ENCODE data around the gene DGUOK. TPM values are rescaled to one million over a fixed set of nuclear protein-coding genes. Genes with fewer than 3 reads are reported as not detected.

Gene DGUOK
- total RNA-seq, 2 donors from 2014 or later: 55.0 to 56.3 TPM

DNA sequence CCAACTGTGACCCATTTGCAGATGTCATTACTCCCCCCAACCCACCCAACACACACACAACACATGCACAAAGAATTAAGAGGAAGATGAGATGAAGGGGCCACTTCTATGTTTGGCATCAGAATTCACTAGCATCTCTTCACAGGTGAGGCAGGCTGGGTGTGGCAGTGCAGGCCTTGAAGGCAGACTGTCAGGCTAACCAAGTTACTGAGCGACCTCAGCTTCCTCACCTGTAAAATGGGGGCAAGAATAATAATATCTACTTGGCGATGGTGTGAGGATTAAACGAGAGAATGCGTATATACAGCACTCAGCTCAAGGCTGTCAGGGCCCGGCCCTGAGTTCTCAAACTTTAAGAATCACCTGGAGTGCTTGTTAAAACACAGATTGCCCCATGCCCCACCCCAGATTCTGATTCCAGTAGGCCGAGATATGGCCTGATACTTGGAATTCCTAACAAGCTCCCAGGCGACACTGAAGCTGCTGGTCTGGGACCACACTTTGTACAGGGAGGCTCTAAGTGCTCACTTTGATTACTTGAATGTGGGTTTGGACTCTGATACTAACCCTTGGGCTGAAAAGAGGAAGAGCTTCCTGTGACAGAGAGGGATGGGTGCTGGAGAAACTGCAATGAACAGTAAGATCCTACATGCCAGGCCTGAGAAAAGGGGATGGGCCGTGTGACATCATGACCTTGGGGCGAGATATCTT lies 32.8 kb upstream of the DGUOK start:
- Histone ChIP-seq H3K36me3 (no peaks in the 10 kb centered on the region), H3K27ac (peak overlapping the region; percentile 60), H3K9ac (ENCODE audit: low read depth in 2 of 2, low read length in 2 of 2) (peak overlapping the region; percentile 24 to 61), H3K4me1 (no peaks in the 10 kb centered on the region), H3K27me3 (no peaks in the 10 kb centered on the region), H3K4me3 (peak overlapping the region; percentile 28), H3K9me3 (no peaks in the 10 kb centered on the region)
- DNase-seq: no peak
- TF ChIP-seq, protein P1, sequence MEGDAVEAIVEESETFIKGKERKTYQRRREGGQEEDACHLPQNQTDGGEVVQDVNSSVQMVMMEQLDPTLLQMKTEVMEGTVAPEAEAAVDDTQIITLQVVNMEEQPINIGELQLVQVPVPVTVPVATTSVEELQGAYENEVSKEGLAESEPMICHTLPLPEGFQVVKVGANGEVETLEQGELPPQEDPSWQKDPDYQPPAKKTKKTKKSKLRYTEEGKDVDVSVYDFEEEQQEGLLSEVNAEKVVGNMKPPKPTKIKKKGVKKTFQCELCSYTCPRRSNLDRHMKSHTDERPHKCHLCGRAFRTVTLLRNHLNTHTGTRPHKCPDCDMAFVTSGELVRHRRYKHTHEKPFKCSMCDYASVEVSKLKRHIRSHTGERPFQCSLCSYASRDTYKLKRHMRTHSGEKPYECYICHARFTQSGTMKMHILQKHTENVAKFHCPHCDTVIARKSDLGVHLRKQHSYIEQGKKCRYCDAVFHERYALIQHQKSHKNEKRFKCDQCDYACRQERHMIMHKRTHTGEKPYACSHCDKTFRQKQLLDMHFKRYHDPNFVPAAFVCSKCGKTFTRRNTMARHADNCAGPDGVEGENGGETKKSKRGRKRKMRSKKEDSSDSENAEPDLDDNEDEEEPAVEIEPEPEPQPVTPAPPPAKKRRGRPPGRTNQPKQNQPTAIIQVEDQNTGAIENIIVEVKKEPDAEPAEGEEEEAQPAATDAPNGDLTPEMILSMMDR (IDR thresholded peaks at IDR 0.05): no peak
- intact Hi-C loops (cut with DNase I): no loop called here

GRCh38 chr2:73894475-73894850 lies 32.2 kb upstream of the DGUOK start:
- TF ChIP-seq, protein P1 (IDR thresholded peaks at IDR 0.05): no peak
- Histone ChIP-seq H3K27ac (no peak overlapping the region), H3K27me3 (no peaks in the 10 kb centered on the region), H3K36me3 (no peaks in the 10 kb centered on the region), H3K4me1 (no peaks in the 10 kb centered on the region), H3K9me3 (no peaks in the 10 kb centered on the region), H3K9ac (ENCODE audit: low read depth in 2 of 2, low read length in 2 of 2) (peak overlapping the region; percentile 35 to 46), H3K4me3 (peak overlapping the region; percentile 28)
- intact Hi-C loops (cut with DNase I): no loop called here
- no peak for DNase-seq

DNA sequence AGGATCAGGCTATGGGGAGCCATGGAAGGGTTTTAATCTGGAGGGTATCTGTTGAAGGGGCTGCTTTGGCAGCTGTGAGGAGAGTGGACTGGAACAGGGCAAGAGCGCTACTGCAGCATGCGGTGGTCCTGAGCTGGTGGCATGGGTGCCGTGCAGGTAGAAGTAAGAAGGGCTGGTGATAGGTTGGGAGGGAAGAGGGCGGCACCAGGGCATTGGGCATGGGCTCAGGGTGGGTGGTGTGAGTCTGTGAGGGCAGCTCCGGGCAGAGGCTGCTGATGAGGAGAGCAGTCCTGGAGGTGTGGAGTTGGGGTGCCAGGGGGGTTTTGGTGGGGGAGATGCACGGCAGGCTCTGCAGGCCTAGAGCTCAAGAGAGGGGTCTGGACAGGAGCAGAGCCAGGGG lies 31.8 kb upstream of the DGUOK start:
- H3K27ac ChIP-seq: no peak overlapping the region
- H3K4me3 ChIP-seq: peak overlapping the region; percentile 28
- H3K27me3 ChIP-seq: no peaks in the 10 kb centered on the region
- H3K9ac ChIP-seq (ENCODE audit: low read depth in 2 of 2, low read length in 2 of 2): peak overlapping the region; percentile 21 to 46
- intact Hi-C loops (cut with DNase I): no loop called here
- DNase-seq: no peak
- H3K4me1 ChIP-seq: no peaks in the 10 kb centered on the region
- no peaks in the 10 kb centered on the region for H3K9me3 ChIP-seq
- TF ChIP-seq, protein P1 (IDR thresholded peaks at IDR 0.05): no peak
- H3K36me3 ChIP-seq: no peaks in the 10 kb centered on the region

- Histone ChIP-seq H3K9me3 (no peaks in the 10 kb centered on the region), H3K36me3 (no peaks in the 10 kb centered on the region), H3K27ac (no peak overlapping the region), H3K27me3 (no peaks in the 10 kb centered on the region), H3K9ac (ENCODE audit: low read depth in 2 of 2, low read length in 2 of 2) (peak overlapping the region; percentile 21 to 46), H3K4me3 (peak overlapping the region; percentile 28), H3K4me1 (no peaks in the 10 kb centered on the region)
- TF ChIP-seq, protein P1 (IDR thresholded peaks at IDR 0.05): no peak
- intact Hi-C loops (cut with DNase I): no loop called here
- DNase-seq: no peak
Observed at GRCh38 chr2:73895473-73895872, 31.2 kb upstream of the DGUOK start.

- no peaks in the 10 kb centered on the region for H3K9me3 ChIP-seq
- no peaks in the 10 kb centered on the region for H3K27me3 ChIP-seq
- peak overlapping the region in 1 of 2 donors; percentile 49 for H3K9ac ChIP-seq (ENCODE audit: low read depth in 2 of 2, low read length in 2 of 2)
- DNase-seq: no peak
- peak overlapping the region; percentile 7 for H3K4me3 ChIP-seq
- H3K27ac ChIP-seq: peak overlapping the region; percentile 50
- TF ChIP-seq, protein P1 (IDR thresholded peaks at IDR 0.05): no peak
- H3K36me3 ChIP-seq: no peaks in the 10 kb centered on the region
- intact Hi-C loops (cut with DNase I): no loop called here
- no peaks in the 10 kb centered on the region for H3K4me1 ChIP-seq
Observed at GRCh38 chr2:73896362-73897239, 30.1 kb upstream of the DGUOK start.
